ACC112 (cell line): Measurements from ENCODE around the gene FZR1.

Source experiments
- H2AFZ ChIP-seq: fragments of 200-600 bp; sonication (generic); one replicate; pipeline ENCODE4 v1.6.0; 2017; ENCODE audit warnings: antibody characterized with exemption, low read length; ENCODE audit not compliant: unreplicated experiment
- H3K27ac ChIP-seq: fragments of 200-600 bp; sonication (generic); 2 replicates; pipeline ENCODE4 v1.5.1; 2014; ENCODE audit warnings: low read depth, mild to moderate bottlenecking, antibody characterized with exemption, low read length, moderate library complexity
- H3K27me3 ChIP-seq: fragments of 200-600 bp; sonication (generic); 2 replicates; pipeline ENCODE4 v1.6.1; 2014; ENCODE audit warnings: mild to moderate bottlenecking, antibody characterized with exemption, low read length, moderate library complexity, mixed read lengths; ENCODE audit not compliant: insufficient read depth
- H3K36me3 ChIP-seq: fragments of 200-600 bp; sonication (generic); 2 replicates; pipeline ENCODE4 v1.6.1; 2016; ENCODE audit warnings: mild to moderate bottlenecking, antibody characterized with exemption, low read length, moderate library complexity, mixed read lengths; ENCODE audit not compliant: insufficient read depth
- H3K4me1 ChIP-seq: fragments of 200-600 bp; sonication (generic); one replicate; pipeline ENCODE4 v1.6.1; 2016; ENCODE audit warnings: low read length, mixed read lengths; ENCODE audit not compliant: insufficient read depth, unreplicated experiment, control insufficient read depth
- H3K4me3 ChIP-seq: fragments of 200-600 bp; sonication (generic); 2 replicates; pipeline ENCODE4 v1.5.1; 2014; ENCODE audit warnings: mild to moderate bottlenecking, low read depth, low read length
- H3K79me2 ChIP-seq: fragments of 200-600 bp; sonication (generic); one replicate; pipeline ENCODE4 v1.6.0; 2016; ENCODE audit warnings: low read length; ENCODE audit not compliant: control insufficient read depth, unreplicated experiment, insufficient read depth

Gene FZR1

DNA sequence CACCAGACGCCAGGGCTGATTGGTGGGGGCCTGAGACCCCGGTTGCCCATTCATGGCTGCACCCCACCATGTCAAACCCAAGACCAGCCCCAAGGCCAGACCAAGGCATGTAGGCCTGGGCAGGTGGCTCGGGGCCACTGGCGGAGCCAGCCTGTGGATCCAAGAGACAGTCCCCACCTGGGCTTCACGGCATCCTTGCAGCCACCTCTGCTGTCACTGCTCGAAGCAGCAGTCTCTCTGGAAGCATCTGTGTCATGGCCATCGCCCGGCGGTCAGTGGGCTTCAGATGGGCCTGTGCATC is 29.1 kb downstream of the FZR1 start:
- Histone ChIP-seq H3K4me1 (no peaks in the 10 kb centered on the region), H3K27ac (no peak overlapping the region), H2AFZ (no peak overlapping the region), H3K79me2 (no peaks in the 10 kb centered on the region), H3K4me3 (no peak overlapping the region), H3K36me3 (0 out of 2 replicates have a peak, but pooled peaks cover 5% of the 10 kb centered on the region), H3K27me3 (no peaks in the 10 kb centered on the region)

DNA sequence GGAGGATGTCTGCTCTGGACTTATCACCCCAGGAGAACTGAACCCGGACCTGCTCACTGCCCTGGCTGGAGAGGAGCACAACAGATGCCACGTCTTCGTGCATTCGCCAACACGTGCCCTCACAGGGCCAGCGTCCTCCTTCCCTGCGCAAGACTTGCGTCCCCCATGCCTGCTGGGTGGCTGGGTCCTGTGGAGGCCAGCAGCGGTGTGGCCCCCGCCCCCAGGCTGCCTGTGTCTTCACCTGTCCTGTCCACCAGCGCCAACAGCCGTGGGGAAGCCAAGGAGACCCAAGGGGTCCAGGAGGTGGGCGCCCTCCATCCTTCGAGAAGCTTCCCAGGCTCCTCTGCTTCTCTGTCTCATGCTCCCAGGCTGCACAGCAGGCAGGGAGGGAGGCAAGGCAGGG is 29.5 kb downstream of the FZR1 start:
- H3K27ac ChIP-seq, result no peak overlapping the region
- H3K4me3 ChIP-seq, result no peak overlapping the region
- H3K36me3 ChIP-seq, result 0 out of 2 replicates have a peak, but pooled peaks cover 5% of the 10 kb centered on the region
- no peak overlapping the region for H2AFZ ChIP-seq
- no peaks in the 10 kb centered on the region for H3K4me1 ChIP-seq
- no peaks in the 10 kb centered on the region for H3K27me3 ChIP-seq
- no peaks in the 10 kb centered on the region for H3K79me2 ChIP-seq

DNA sequence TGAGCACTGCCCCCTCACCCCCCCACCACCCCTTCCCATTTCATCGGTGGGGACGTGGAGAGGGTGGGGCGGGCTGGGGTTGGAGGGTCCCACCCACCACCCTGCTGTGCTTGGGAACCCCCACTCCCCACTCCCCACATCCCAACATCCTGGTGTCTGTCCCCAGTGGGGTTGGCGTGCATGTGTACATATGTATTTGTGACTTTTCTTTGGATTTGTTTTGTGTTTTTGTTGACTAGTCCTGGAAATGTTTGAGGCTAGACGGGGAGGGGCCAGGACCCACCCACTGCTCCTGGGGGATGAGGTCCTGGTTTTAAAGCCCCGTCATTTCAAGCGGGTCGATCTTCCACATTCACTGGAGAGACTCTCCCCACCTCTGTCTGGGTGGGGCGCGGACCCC is 29.9 kb downstream of the FZR1 start:
- no peak overlapping the region for H3K4me3 ChIP-seq
- no peak overlapping the region for H3K27ac ChIP-seq
- H2AFZ ChIP-seq, result no peak overlapping the region
- H3K27me3 ChIP-seq, result no peaks in the 10 kb centered on the region
- no peaks in the 10 kb centered on the region for H3K79me2 ChIP-seq
- H3K4me1 ChIP-seq, result no peaks in the 10 kb centered on the region
- H3K36me3 ChIP-seq, result 0 out of 2 replicates have a peak, but pooled peaks cover 5% of the 10 kb centered on the region

DNA sequence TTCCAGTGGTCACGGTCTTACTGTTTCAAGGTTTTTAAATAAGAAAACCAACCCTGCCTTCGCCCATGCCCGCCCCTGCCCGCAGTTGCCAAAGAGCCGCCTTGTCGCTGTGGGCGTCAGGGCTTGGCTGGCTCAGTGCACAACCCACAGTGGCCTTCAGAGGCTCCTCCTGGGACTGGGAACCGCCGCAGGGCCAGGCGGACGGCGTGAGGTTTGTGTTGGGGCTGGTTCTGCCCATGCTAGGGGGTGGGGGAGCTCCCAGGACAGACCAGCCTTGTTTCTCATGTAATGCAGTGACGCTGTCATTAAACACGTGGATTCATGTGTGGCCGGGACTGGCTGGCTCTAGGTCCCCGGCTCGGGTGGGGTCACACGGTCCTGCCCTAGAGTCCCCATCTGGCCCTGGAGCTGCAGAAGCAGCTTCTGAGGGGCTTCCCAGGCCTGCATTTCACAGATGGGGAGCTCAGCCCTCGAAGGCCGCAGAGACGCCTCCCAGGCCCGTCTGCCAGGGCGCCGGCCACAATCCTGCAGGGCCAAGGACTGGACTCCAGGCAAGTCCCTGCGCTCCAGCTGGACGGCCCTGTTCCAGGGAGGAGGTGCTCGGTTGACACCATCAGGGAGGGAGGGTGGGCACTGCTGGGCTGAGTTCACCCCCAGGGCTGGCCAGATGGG is 30.5 kb downstream of the FZR1 start:
- H3K36me3 ChIP-seq, result 0 out of 2 replicates have a peak, but pooled peaks cover 5% of the 10 kb centered on the region
- H3K27me3 ChIP-seq, result no peaks in the 10 kb centered on the region
- H3K4me3 ChIP-seq, result no peak overlapping the region
- no peak overlapping the region for H3K27ac ChIP-seq
- no peak overlapping the region for H2AFZ ChIP-seq
- H3K4me1 ChIP-seq, result no peaks in the 10 kb centered on the region
- H3K79me2 ChIP-seq, result no peaks in the 10 kb centered on the region

DNA sequence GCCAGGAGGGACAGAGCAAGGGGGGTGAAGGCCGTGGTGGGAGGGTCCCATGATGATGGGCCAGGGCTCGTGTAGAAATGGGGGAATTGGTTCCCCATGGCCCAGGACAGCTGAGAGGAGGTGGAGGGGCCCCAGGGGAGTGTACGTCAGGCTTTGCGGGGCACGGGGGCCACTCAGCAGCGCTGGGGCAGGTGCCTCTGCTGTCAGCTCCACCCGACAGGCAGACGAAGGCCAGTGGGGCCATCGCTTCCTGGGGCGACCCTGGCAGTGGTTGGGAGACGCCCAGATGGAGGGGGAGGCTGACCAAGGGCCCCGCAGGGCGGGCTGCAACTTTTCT is 31.0 kb downstream of the FZR1 start:
- no peak overlapping the region for H2AFZ ChIP-seq
- H3K79me2 ChIP-seq, result no peaks in the 10 kb centered on the region
- no peak overlapping the region for H3K4me3 ChIP-seq
- H3K27me3 ChIP-seq, result no peaks in the 10 kb centered on the region
- H3K36me3 ChIP-seq, result 0 out of 2 replicates have a peak, but pooled peaks cover 5% of the 10 kb centered on the region
- H3K4me1 ChIP-seq, result no peaks in the 10 kb centered on the region
- H3K27ac ChIP-seq, result no peak overlapping the region

DNA sequence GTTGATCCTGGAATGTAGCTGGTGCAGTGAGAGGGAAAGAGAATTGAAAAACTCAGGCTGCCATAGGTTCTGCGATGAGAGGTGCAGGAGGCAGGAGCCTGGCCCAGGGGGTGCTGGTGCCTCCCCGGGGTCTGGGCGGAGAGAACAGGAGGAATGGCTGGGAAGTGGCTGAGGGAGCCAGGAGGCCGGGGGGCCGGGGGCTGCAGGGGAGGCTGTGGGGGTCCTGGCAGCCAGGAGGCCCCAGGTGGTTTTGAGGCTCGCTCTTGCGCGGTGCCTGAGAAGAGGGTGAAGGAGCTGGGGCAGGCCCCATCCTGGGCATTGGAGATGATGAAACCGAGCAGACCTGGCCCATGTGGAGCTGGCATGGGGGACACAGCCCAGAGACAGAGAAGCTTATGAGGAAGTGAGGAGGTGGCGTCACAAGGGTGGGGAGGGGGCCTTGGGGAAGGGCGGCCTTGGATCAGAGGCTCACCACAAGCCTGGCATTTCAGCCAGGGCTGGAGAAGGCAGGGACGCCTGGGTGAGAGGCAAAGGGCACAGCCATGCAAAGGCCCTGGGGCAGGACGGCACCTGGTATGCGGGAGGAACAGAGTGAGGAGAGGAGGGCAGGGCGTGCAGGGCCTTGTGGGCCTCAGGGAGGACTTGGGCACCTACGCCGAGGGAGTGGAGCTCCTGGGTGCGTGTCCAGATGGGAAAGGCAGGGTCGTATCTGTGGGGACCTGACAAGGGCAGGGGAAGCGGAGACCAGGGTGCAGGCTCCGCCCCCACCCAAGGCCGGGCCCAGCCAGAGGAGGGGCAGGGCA is 31.5 kb downstream of the FZR1 start:
- H3K27ac ChIP-seq, result no peak overlapping the region
- no peaks in the 10 kb centered on the region for H3K79me2 ChIP-seq
- H3K27me3 ChIP-seq, result no peaks in the 10 kb centered on the region
- no peaks in the 10 kb centered on the region for H3K4me1 ChIP-seq
- H2AFZ ChIP-seq, result no peak overlapping the region
- no peak overlapping the region for H3K4me3 ChIP-seq
- H3K36me3 ChIP-seq, result 0 out of 2 replicates have a peak, but pooled peaks cover 5% of the 10 kb centered on the region

DNA sequence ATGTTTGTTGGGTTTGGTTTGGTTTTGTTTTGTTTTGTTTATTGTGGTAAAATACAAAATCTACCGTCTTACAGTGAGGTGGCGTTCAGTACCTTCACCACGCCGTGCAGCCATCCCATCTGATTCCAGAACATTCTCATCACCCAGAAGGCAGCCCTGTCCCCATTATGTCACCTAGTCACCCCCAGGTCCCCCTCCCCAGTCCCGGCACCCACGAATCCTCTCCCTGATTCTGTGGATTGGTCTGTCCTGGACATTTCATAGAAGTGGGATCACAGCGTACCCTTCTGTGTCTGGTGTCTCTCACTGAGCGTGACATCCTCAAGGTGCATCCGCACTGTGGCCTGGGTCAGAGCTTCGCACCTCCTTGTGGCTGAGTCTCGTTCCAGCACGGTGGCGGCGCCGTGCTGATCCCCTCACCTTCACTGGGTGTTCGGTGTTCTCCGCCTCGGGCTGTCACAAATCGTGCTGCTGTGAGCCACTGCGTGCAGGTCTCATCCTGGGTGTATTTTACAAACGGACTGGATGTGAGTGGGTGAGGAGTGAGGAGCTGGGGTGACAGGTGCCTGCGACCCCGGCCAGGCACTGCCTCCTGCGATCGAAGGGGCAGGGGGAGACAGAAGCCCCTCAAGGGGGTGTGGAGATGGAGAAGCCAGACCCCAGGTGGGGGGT is 32.3 kb downstream of the FZR1 start:
- H3K27ac ChIP-seq, result no peak overlapping the region
- no peaks in the 10 kb centered on the region for H3K79me2 ChIP-seq
- H3K36me3 ChIP-seq, result 0 out of 2 replicates have a peak, but pooled peaks cover 5% of the 10 kb centered on the region
- H3K4me1 ChIP-seq, result no peaks in the 10 kb centered on the region
- H2AFZ ChIP-seq, result no peak overlapping the region
- no peaks in the 10 kb centered on the region for H3K27me3 ChIP-seq
- no peak overlapping the region for H3K4me3 ChIP-seq

DNA sequence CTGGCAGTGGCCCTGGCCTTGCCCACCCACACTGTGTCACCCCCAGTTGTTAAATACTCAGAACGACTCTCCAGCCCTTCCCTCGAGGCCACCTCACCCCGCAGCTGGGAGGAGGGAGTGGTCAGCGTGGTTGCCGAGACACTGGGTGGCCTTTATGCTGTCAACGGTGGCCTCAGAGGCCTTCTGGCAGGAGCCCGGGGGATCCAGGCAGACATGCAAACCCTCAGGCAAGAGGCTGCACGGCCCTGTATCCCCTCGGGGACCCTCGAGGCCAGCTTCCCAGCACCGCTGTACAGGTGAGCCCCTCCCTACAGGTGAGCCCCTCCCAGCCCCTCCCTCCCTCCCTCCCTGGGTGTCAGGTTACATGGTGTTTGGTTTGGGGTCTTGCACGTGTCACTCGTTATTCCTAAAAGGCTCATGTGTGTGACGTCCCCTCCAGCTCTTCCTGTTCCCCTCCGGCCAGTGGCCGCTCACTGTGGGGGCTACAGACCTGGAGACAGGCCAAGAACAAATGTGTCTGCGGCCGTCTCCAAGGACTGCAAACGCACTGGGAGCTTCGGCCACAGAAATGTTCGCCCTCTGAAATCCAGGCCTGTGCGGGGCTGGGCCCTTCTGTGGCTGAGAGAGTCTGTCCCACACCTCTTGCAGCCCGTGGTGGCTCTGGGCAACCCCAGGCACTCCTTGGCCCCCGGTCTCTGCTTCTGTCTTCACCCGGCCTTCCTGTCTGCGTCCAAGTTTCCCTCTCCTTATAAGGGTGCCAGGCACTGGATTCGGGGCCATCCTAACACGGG is 33.0 kb downstream of the FZR1 start, which contains the start of gene TEKTIP1:
TEKTIP1 (plus strand) TSS at position 210 of the 791 bp plus-strand sequence; CDS start at position 214, 4 bp downstream.
- Histone ChIP-seq H3K36me3 (0 out of 2 replicates have a peak, but pooled peaks cover 5% of the 10 kb centered on the region), H3K27me3 (no peaks in the 10 kb centered on the region), H3K27ac (no peak within 1 kb of the TSS), H3K4me1 (no peaks in the 10 kb centered on the region), H2AFZ (no peak within 1 kb of the TSS), H3K4me3 (no peak within 1 kb of the TSS), H3K79me2 (no peaks in the 10 kb centered on the region)

DNA sequence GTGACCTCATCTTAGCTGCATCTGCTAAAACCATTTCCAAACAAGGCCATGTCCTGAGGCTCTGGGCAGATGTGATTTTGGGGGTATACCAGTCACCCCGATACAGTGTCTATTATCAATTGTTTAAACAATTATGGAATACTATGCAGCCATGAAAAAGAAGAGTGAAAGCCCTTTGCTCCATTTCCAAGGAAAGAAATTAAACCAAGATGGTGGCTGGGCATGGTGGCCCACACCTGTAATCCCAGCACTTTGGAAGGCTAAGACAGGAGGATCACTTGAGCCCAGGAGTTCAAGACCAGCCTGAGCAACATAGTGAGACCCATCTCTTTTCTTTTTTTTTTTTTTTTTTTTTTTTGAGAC is 33.6 kb downstream of the FZR1 start:
- H3K36me3 ChIP-seq, result 0 out of 2 replicates have a peak, but pooled peaks cover 5% of the 10 kb centered on the region
- no peaks in the 10 kb centered on the region for H3K27me3 ChIP-seq
- H3K4me1 ChIP-seq, result no peaks in the 10 kb centered on the region
- H3K79me2 ChIP-seq, result no peaks in the 10 kb centered on the region
- H2AFZ ChIP-seq, result no peak overlapping the region
- no peak overlapping the region for H3K4me3 ChIP-seq
- no peak overlapping the region for H3K27ac ChIP-seq
